Neuronal stem cell (in vitro differentiated cells): ENCODE measurements around the gene UBAC1.

ENCODE experiments used
- DNase-seq: peaks from one replicate; pipeline ENCODE4 v3.0.0-alpha.2; 2013; ENCODE audit warnings: low spot score
- H2AFZ ChIP-seq: one replicate; pipeline ENCODE4 v1.6.1; 2013; ENCODE audit warnings: mild to moderate bottlenecking, low read length, inconsistent platforms
- H2AK5ac ChIP-seq: 2 replicates; pipeline ENCODE4 v1.6.1; 2013; ENCODE audit warnings: low read depth, mild to moderate bottlenecking, inconsistent platforms, low read length, moderate library complexity, mixed read lengths
- H2BK120ac ChIP-seq: 2 replicates; pipeline ENCODE4 v1.6.1; 2013; ENCODE audit warnings: low read depth, mild to moderate bottlenecking, inconsistent platforms, low read length, moderate library complexity, mixed read lengths
- H2BK12ac ChIP-seq: one replicate; pipeline ENCODE4 v1.6.1; 2013; ENCODE audit warnings: low read length, inconsistent platforms
- H2BK15ac ChIP-seq: 2 replicates; pipeline ENCODE4 v1.6.1; 2013; ENCODE audit warnings: mild to moderate bottlenecking, low read length, inconsistent platforms, mixed read lengths
- H2BK5ac ChIP-seq: one replicate; pipeline ENCODE4 v1.6.1; 2013; ENCODE audit warnings: inconsistent platforms, mild to moderate bottlenecking, low read length, moderate library complexity
- H3K14ac ChIP-seq: one replicate; pipeline ENCODE4 v1.6.1; 2013; ENCODE audit warnings: low read length, inconsistent platforms
- H3K18ac ChIP-seq: 2 replicates; pipeline ENCODE4 v1.6.1; 2013; ENCODE audit warnings: low read length, inconsistent platforms
- H3K23ac ChIP-seq: 2 replicates; pipeline ENCODE4 v1.6.1; 2013; ENCODE audit warnings: low read depth, mild to moderate bottlenecking, mixed read lengths, low read length, inconsistent platforms; ENCODE audit not compliant: poor library complexity
- H3K27ac ChIP-seq: replicated peaks from 3 replicates; pipeline ENCODE4 v1.5.1; 2013; ENCODE audit warnings: low read length, inconsistent platforms
- H3K27me3 ChIP-seq, 3 experiments: 2 replicates each; pipeline ENCODE4 v1.6.1; 2013; ENCODE audit warnings: low read length in 3 of 3, mild to moderate bottlenecking in 2 of 3, inconsistent platforms in 1 of 3, low read depth in 1 of 3, mixed read lengths in 1 of 3, moderate library complexity in 1 of 3; ENCODE audit not compliant: control insufficient read depth in 3 of 3, insufficient read depth in 3 of 3
- H3K36me3 ChIP-seq, 2 donors: replicated peaks in 1 of 2; 2 replicates each; pipeline ENCODE4 v1.6.1; 2013; ENCODE audit warnings: low read length in 2 of 2; ENCODE audit not compliant: control insufficient read depth in 2 of 2, insufficient read depth in 2 of 2
- H3K4ac ChIP-seq: 2 replicates; pipeline ENCODE4 v1.6.1; 2013; ENCODE audit warnings: inconsistent platforms, mild to moderate bottlenecking, low read length, moderate library complexity
- H3K4me1 ChIP-seq, 2 donors: 1 replicate in 1 of 2; 2 replicates in 1 of 2; pipeline ENCODE4 v1.6.1; 2013; ENCODE audit warnings: low read length in 2 of 2, low read depth in 1 of 2; ENCODE audit not compliant: control insufficient read depth in 2 of 2, insufficient read depth in 1 of 2
- H3K4me2 ChIP-seq: one replicate; pipeline ENCODE4 v1.6.1; 2013; ENCODE audit warnings: mild to moderate bottlenecking, low read length, inconsistent platforms; ENCODE audit not compliant: insufficient read depth, poor library complexity, severe bottlenecking
- H3K4me3 ChIP-seq, 2 donors: 2 replicates each; pipeline ENCODE4 v1.5.1; 2013; ENCODE audit warnings: low read length in 2 of 2, mild to moderate bottlenecking in 2 of 2, inconsistent platforms in 1 of 2, moderate library complexity in 1 of 2
- H3K79me1 ChIP-seq: one replicate; pipeline ENCODE4 v1.6.1; 2013; ENCODE audit warnings: low read depth, mild to moderate bottlenecking, inconsistent platforms, low read length, moderate library complexity
- H3K9ac ChIP-seq: one replicate; pipeline ENCODE4 v1.6.1; 2013; ENCODE audit warnings: mild to moderate bottlenecking, low read depth, low read length, inconsistent platforms; ENCODE audit not compliant: poor library complexity
- H3K9me3 ChIP-seq, 2 donors: replicated peaks in 1 of 2; 2 replicates each; pipeline versions ENCODE3 to v1.6.1; 2013; ENCODE audit warnings: low read length in 2 of 2, mild to moderate bottlenecking in 2 of 2, inconsistent platforms in 1 of 2, low read depth in 1 of 2, mixed read lengths in 1 of 2, moderate library complexity in 1 of 2; ENCODE audit not compliant: control insufficient read depth in 2 of 2, insufficient read depth in 1 of 2
- H4K8ac ChIP-seq: one replicate; pipeline ENCODE4 v1.6.1; 2013; ENCODE audit warnings: low read depth, mild to moderate bottlenecking, inconsistent platforms, low read length, moderate library complexity
- H4K91ac ChIP-seq: one replicate; pipeline ENCODE4 v1.6.1; 2013; ENCODE audit warnings: low read length, low read depth, mild to moderate bottlenecking, inconsistent platforms; ENCODE audit not compliant: poor library complexity
- WGBS, 2 donors: extraction: QIAGEN DNeasy Blood & Tissue Kit; methylation state at CpG; one replicate each; pipeline ENCODE4 v1.1.7; 2013; ENCODE audit warnings: missing lambda C conversion rate in 2 of 2, mixed read lengths in 1 of 2; ENCODE audit not compliant: insufficient read length in 2 of 2, insufficient replicate concordance in 1 of 2; ENCODE audit errors: extremely low coverage in 2 of 2; 5-methylcytosine and 5-hydroxymethylcytosine counted together

Gene UBAC1

GRCh38 chr9:135982499-135983207 is 21.5 kb upstream of the UBAC1 start:
- WGBS, 2 donors, result no CpG with 5 or more reads among the region's 24 CpGs
- Histone ChIP-seq H2BK120ac (no peak overlapping the region), H3K14ac (no peak overlapping the region)

GRCh38 chr9:135980926-135981630 is 19.9 kb upstream of the UBAC1 start:
- no peak overlapping the region for H3K27ac ChIP-seq
- peak overlapping the region; percentile 83 for H2AK5ac ChIP-seq
- H3K9me3 ChIP-seq, result no peaks in the 10 kb centered on the region
- H2BK15ac ChIP-seq, result peak overlapping the region; percentile 89
- H3K23ac ChIP-seq, result peak overlapping the region; percentile 65
- H4K8ac ChIP-seq, result no peak overlapping the region
- peaks cover 0 to 48% (median 0%) of the 10 kb centered on the region in 3 experiments for H3K27me3 ChIP-seq
- no peak overlapping the region for H3K4ac ChIP-seq
- no peak overlapping the region for H4K91ac ChIP-seq
- peak overlapping the region; percentile 77 for H3K9ac ChIP-seq
- H2AFZ ChIP-seq, result no peak overlapping the region
- H2BK120ac ChIP-seq, result peak overlapping the region; percentile 47
- H2BK12ac ChIP-seq, result peak overlapping the region; percentile 73
- no CpG with 5 or more reads among the region's 29 CpGs for WGBS, 2 donors
- H3K14ac ChIP-seq, result no peak overlapping the region
- no peak overlapping the region for H2BK5ac ChIP-seq
- H3K4me3 ChIP-seq, result no peak overlapping the region
- DNase-seq, result no peak
- peaks cover 2% of the 10 kb centered on the region for H3K79me1 ChIP-seq
- no peaks in the 10 kb centered on the region for H3K36me3 ChIP-seq
- peak overlapping the region; percentile 70 for H3K18ac ChIP-seq
- peaks cover 10 to 15% of the 10 kb centered on the region in 2 donors for H3K4me1 ChIP-seq
- no peak overlapping the region for H3K4me2 ChIP-seq

More at GRCh38 chr9:135982499-135983207, 21.5 kb upstream of the UBAC1 start:
- Histone ChIP-seq H3K27me3 (peaks cover 0 to 42% (median 0%) of the 10 kb centered on the region in 3 experiments), H3K9ac (no peak overlapping the region), H2BK12ac (no peak overlapping the region), H3K79me1 (peaks cover 2% of the 10 kb centered on the region), H3K4me2 (no peak overlapping the region), H3K36me3 (no peaks in the 10 kb centered on the region), H2BK5ac (no peak overlapping the region), H3K23ac (no peak overlapping the region), H3K4ac (peak overlapping the region; percentile 38), H3K9me3 (no peaks in the 10 kb centered on the region), H3K27ac (no peak overlapping the region), H2AFZ (no peak overlapping the region), H3K4me1 (peaks cover 5 to 17% of the 10 kb centered on the region in 2 donors), H3K4me3 (no peak overlapping the region), H4K8ac (no peak overlapping the region), H3K18ac (peak overlapping the region; percentile 73), H4K91ac (no peak overlapping the region), H2AK5ac (peak overlapping the region; percentile 10), H2BK15ac (peak overlapping the region; percentile 6)
- no peak for DNase-seq

GRCh38 chr9:135979547-135980166 is 18.5 kb upstream of the UBAC1 start:
- Histone ChIP-seq H3K36me3 (no peaks in the 10 kb centered on the region), H3K4me1 (peaks cover 7 to 10% of the 10 kb centered on the region in 2 donors), H3K27me3 (peaks cover 0 to 46% (median 0%) of the 10 kb centered on the region in 3 experiments), H3K27ac (no peak overlapping the region), H2BK12ac (peak overlapping the region; percentile 88), H3K4me3 (no peak overlapping the region), H3K9me3 (no peaks in the 10 kb centered on the region), H3K4me2 (no peak overlapping the region), H2BK15ac (peak overlapping the region; percentile 4), H3K79me1 (peaks cover 4% of the 10 kb centered on the region), H4K91ac (no peak overlapping the region), H2BK5ac (no peak overlapping the region), H2BK120ac (no peak overlapping the region), H2AFZ (no peak overlapping the region), H3K4ac (no peak overlapping the region), H2AK5ac (peak overlapping the region; percentile 30), H3K9ac (no peak overlapping the region), H3K18ac (peak overlapping the region; percentile 60), H3K23ac (no peak overlapping the region), H4K8ac (no peak overlapping the region), H3K14ac (no peak overlapping the region)
- WGBS, 2 donors, result no CpG with 5 or more reads among the region's 19 CpGs
- DNase-seq, result no peak
